Chondrocyte (in vitro differentiated cells): ENCODE data around the gene AGL. TPM values are rescaled to one million over a fixed set of nuclear protein-coding genes. Genes with fewer than 3 reads are reported as not detected.

Experiments used
- DNase-seq: peaks from one replicate; pipeline ENCODE4 v3.0.0; 2021; ENCODE audit warnings: mixed read lengths, low spot score
- H3K27ac Mint-ChIP-seq: one replicate; pipeline ENCODE4 v1.8.0; 2021; ENCODE audit warnings: mild to moderate bottlenecking, moderate library complexity, mixed read lengths; ENCODE audit not compliant: unreplicated experiment
- H3K27me3 Mint-ChIP-seq: 2 replicates; pipeline ENCODE4 v1.8.0; 2021; ENCODE audit warnings: low read depth, mixed read lengths
- H3K36me3 Mint-ChIP-seq: 2 replicates; pipeline ENCODE4 v1.8.0; 2021; ENCODE audit warnings: low read depth, mixed read lengths
- H3K4me1 Mint-ChIP-seq: 2 replicates; pipeline ENCODE4 v1.8.0; 2021; ENCODE audit warnings: low read depth, mild to moderate bottlenecking, mixed read lengths
- H3K4me3 Mint-ChIP-seq: one replicate; pipeline ENCODE4 v1.8.0; 2021; ENCODE audit warnings: mild to moderate bottlenecking, moderate library complexity, mixed read lengths; ENCODE audit not compliant: unreplicated experiment
- H3K9me3 Mint-ChIP-seq: 2 replicates; pipeline ENCODE4 v1.8.0; 2021; ENCODE audit warnings: low read depth, mixed read lengths
- CTCF ChIP-seq: fragments of 200-600 bp; sonication (generic); IDR thresholded peaks from 2 replicates; pipeline ENCODE4 v1.5.0; 2021; ENCODE audit warnings: antibody characterized with exemption, mild to moderate bottlenecking, moderate library complexity
- total RNA-seq: library from RNA; stranded (reverse); gene quantifications from 3 replicates; pipeline ENCODE4 v1.2.1, GENCODE V29; 2021

The AGL gene
- total RNA-seq, 1 donor from 2014 or later: 12.6 TPM

GRCh38 chr1:99964806-99965205 is 114.6 kb downstream of the AGL start:
- no peak for TF ChIP-seq CTCF

GRCh38 chr1:99965646-99966375 is 115.7 kb downstream of the AGL start:
- Mint-ChIP-seq H3K9me3 (no peaks in the 10 kb centered on the region), H3K4me1 (peaks cover 22% of the 10 kb centered on the region), H3K36me3 (no peaks in the 10 kb centered on the region), H3K27ac (no peak overlapping the region), H3K4me3 (no peak overlapping the region), H3K27me3 (no peaks in the 10 kb centered on the region)
- no peak for TF ChIP-seq CTCF
- no peak for DNase-seq

More at GRCh38 chr1:99964806-99965205, 114.6 kb downstream of the AGL start:
- no peak overlapping the region for H3K4me3 Mint-ChIP-seq
- no peaks in the 10 kb centered on the region for H3K27me3 Mint-ChIP-seq
- H3K36me3 Mint-ChIP-seq: no peaks in the 10 kb centered on the region
- DNase-seq: no peak
- H3K27ac Mint-ChIP-seq: no peak overlapping the region
- H3K4me1 Mint-ChIP-seq: peaks cover 14% of the 10 kb centered on the region
- H3K9me3 Mint-ChIP-seq: no peaks in the 10 kb centered on the region

GRCh38 chr1:99968214-99968613 is 118.1 kb downstream of the AGL start:
- Mint-ChIP-seq H3K27ac (no peak overlapping the region), H3K4me1 (peaks cover 32% of the 10 kb centered on the region)
- TF ChIP-seq CTCF: no peak

GRCh38 chr1:99969260-99969728 is 119.1 kb downstream of the AGL start:
- Mint-ChIP-seq H3K9me3 (no peaks in the 10 kb centered on the region), H3K4me3 (peak overlapping the region; percentile 98), H3K27ac (peak overlapping the region; percentile 84), H3K4me1 (peaks cover 32% of the 10 kb centered on the region), H3K27me3 (no peaks in the 10 kb centered on the region), H3K36me3 (no peaks in the 10 kb centered on the region)
- no peak for DNase-seq
- TF ChIP-seq CTCF: no peak

More at GRCh38 chr1:99968214-99968613, 118.1 kb downstream of the AGL start:
- no peak overlapping the region for H3K4me3 Mint-ChIP-seq
- no peaks in the 10 kb centered on the region for H3K36me3 Mint-ChIP-seq
- DNase-seq: no peak
- no peaks in the 10 kb centered on the region for H3K27me3 Mint-ChIP-seq
- no peaks in the 10 kb centered on the region for H3K9me3 Mint-ChIP-seq

- Mint-ChIP-seq H3K27ac (peak within 1 kb of the TSS; percentile 98), H3K36me3 (no peaks in the 10 kb centered on the region), H3K4me3 (peak within 1 kb of the TSS; percentile 98), H3K27me3 (no peaks in the 10 kb centered on the region), H3K4me1 (peaks cover 32% of the 10 kb centered on the region), H3K9me3 (no peaks in the 10 kb centered on the region)
- peak; percentile 95 for DNase-seq
- peak; percentile 29 for TF ChIP-seq CTCF
Observed at GRCh38 chr1:99969729-99970621, 119.8 kb downstream of the AGL start, which contains the start of gene SLC35A3. SLC35A3 (plus strand) TSS chr1:99969996; CDS start chr1:99993555, 23,559 bp downstream.
